Smooth muscle cell of the brain vasculature (primary cell): ENCODE data around the gene CCDC12.

Experiments used
- DNase-seq: peaks from one replicate; pipeline ENCODE4 v3.0.0-alpha.2; 2012; ENCODE audit warnings: low read depth, low spot score

The CCDC12 gene

DNA sequence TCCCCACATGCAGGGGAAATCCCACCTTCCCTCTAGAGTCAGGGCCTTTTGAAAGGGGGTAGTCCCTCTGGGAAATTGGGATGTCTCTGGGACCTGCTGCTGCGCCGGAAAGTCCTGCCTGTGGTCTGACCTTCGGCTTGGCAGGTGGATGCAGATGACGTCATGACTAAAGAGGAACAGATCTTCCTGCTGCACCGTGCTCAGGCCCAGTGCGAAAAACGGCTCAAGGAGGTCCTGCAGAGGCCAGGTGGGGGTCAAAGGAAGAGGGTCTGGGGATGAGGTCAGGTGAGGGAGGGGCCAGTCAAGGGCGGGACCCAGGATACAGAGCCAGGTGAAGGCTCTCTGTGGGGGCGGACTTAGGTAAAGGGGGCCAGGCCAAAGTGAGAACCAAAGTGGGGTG lies 82.8 kb downstream of the CCDC12 start:
- DNase-seq: no peak

- no peak for DNase-seq
Observed at GRCh38 chr3:46893146-46893748, 83.3 kb downstream of the CCDC12 start.

GRCh38 chr3:46892285-46893145 lies 84.0 kb downstream of the CCDC12 start:
- no peak for DNase-seq

DNA sequence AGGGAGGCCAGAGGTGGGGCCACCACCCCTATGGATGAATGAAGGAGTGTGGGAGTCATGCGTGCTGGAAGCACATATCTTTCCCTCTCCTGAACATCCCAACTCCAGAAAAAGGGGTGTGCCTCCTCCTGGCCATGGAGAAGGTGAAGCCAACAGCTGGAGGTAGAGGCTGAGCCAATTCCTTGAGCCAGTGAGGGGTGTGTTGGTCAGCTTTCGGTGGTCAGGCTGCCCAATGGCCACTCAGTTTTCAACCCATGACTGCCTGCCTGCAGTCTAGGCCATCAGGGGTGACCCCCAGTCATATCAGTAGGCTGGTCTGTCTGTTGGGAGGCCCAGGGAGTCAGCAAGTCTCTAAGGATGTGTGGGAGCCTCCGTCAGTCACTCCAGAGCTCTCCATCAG lies 85.4 kb downstream of the CCDC12 start:
- DNase-seq: no peak

- no peak for DNase-seq
Observed at GRCh38 chr3:46890132-46890531, 86.4 kb downstream of the CCDC12 start.

DNA sequence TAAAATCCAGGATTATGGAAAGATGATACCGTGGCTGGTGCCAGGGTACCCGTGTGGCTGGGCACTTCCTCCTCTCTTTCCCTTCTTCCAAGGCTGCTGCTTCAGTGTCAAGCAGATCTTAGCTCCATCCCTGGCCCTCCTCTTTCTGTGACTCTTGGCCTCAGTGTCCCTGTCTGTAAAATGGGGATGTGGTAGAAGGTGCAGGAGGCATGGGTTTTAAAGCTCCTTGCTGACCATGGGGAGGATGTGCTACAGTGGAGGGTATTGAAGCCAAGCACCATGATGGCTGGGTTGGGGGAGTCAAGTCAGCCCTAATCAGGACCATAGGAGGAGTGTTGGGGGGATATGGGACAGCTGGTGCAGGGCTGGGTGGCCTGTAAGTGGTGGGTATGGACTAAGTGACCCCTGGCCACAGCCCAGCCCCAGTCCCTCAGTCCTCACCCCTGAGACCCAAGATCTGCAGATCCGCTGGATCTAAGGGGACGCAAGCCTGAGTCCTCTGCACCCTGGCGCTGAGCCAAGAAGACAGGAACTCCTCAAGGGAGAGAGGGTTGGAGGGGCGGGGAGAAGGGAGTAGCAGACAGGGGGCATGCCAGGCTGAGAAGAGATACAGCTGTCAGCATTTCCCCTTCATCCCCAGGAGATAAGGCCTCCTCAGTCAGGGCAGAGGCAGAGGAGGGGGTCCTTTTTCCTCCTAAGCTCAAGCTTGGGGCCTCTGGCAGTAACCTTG lies 87.0 kb downstream of the CCDC12 start:
- no peak for DNase-seq

- DNase-seq: no peak
Observed at GRCh38 chr3:46888705-46889104, 87.8 kb downstream of the CCDC12 start.

GRCh38 chr3:46887980-46888494 lies 88.5 kb downstream of the CCDC12 start:
- DNase-seq: no peak

- no peak for DNase-seq
Observed at GRCh38 chr3:46885612-46886011, 90.9 kb downstream of the CCDC12 start.

- DNase-seq: no peak
Observed at GRCh38 chr3:46884929-46885328, 91.6 kb downstream of the CCDC12 start.

- no peak for DNase-seq
Observed at GRCh38 chr3:46884427-46884826, 92.1 kb downstream of the CCDC12 start.

DNA sequence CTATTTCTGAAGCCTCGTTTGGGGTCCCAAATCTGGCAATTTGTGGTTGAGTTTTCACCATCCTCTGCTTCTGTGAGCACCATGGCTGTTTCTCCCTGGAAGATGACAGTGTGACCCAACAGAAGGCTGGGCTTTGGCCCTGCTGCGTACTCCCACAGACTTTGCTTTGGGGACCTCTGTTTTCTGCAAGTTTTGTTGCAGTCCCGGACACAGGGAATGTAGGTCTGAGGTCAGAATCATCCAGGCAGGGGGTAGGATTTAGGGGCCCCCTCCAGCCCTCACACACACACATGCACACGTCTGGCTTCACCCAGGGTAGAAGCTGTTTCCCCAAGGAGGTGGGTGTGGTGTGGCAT lies 92.7 kb downstream of the CCDC12 start:
- no peak for DNase-seq

DNA sequence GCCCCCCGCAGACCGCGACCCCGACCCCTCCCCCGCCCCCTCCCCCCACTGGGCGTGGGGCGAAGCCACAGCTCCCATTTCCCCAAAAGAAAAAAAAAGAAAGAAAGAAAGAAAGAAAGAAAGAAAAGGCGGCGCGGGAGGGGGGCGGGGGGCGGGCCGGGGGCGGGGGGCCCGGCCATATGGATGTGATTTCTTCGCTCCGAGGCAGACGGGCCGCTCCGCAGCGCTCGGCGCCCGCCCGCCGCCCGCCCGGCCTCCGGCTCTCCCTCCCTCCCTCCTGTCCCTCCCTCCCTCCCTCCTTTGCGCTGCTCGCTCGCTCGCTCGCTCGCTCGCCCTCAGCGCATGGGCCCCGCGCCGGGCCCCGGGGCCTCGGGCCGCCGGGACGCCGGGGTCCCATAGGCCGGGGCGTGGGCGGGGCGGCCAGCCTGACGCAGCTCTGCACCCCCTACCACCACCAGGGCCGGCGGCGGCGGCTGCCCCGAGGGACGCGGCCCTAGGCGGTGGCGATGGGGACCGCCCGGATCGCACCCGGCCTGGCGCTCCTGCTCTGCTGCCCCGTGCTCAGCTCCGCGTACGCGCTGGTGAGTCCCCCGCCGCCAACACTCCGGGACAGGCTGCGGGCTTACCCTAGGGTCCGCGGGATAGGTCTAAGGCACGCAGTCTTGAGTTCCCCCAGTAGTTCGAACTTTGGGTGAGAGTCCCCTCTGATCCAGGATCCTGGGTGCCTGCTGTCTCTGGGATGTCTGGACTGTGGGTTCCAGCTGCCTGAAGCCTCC lies 93.3 kb downstream of the CCDC12 start:
- no peak for DNase-seq

DNA sequence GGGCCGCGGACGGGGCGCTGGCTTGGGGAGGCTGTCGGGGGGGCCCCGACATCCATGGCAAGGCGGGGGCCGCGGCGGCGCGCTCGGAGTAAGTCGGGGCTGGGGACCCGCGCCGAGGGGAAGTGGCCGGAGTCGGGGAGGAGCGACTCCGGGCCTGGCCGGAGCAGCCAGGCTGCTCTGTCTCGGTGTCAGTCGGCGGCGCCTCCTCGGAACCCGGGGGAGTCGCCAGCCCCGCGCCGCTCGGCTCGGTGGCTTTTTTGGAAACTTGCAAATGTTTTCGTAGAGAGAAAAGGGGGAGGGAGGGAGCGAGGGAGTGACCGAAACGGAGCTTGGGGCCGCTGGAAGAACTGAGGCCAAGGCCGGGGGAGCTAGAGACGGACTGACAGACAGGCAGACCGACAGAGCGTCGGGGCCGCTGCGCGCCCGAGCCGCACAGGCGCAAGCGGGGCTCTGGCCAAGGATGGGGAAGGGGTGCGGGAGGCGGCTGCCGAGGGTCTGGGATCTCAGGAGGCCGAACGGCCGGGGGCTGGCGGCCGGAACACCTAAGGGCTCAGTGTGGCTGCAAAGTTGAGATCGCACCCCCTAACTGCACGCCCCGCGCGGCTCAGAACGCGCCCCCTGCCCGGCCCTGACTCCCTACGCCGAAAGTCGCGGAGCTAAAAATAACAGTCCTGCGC lies 94.0 kb downstream of the CCDC12 start:
- DNase-seq: no peak

GRCh38 chr3:46881596-46882376 lies 94.8 kb downstream of the CCDC12 start:
- no peak for DNase-seq

- no peak for DNase-seq
Observed at GRCh38 chr3:46880884-46881595, 95.5 kb downstream of the CCDC12 start.

- no peak for DNase-seq
Observed at GRCh38 chr3:46878781-46879436, 97.6 kb downstream of the CCDC12 start.

GRCh38 chr3:46877406-46878125 lies 99.0 kb downstream of the CCDC12 start, which contains the start of gene PTH1R:
Gene PTH1R (plus strand): TSS chr3:46877721. CDS start chr3:46883560, 5,839 bp downstream.
- no peak for DNase-seq
